K562 (cell line): ENCODE measurements around the gene DOK1.

Experiments used
- BACH1 ChIP-seq: fragments of 200-800 bp; sonication (Bioruptor generic); IDR thresholded peaks from 2 replicates; pipeline ENCODE4 v1.6.1; 2016; ENCODE audit warnings: missing genetic modification characterization, missing compliant biosample characterization
- CTCF ChIP-seq, 3 experiments: IDR thresholded peaks in 2 of 3; conservative IDR thresholded peaks in 1 of 3; 2 replicates each; pipeline ENCODE4 v1.5.1; 2011 to 2012; ENCODE audit warnings: low read length in 3 of 3, mild to moderate bottlenecking in 3 of 3, control low read depth in 2 of 3, improper control_type of control experiment in 1 of 3, inconsistent platforms in 1 of 3, low read depth in 1 of 3, mixed read lengths in 1 of 3, moderate library complexity in 1 of 3; ENCODE audit not compliant: insufficient read depth in 2 of 3
- SMC3 ChIP-seq: conservative IDR thresholded peaks from 2 replicates; pipeline ENCODE4 v1.6.1; 2011; ENCODE audit warnings: low read depth, low read length, improper control_type of control experiment; ENCODE audit not compliant: insufficient read depth
- ZC3H11A ChIP-seq: IDR thresholded peaks from 2 replicates; pipeline ENCODE4 v1.6.1; 2012; ENCODE audit warnings: low read depth, low read length, improper control_type of control experiment

GRCh38 chr2:74566076-74566753 lies 11.7 kb downstream of the DOK1 start:
- TF ChIP-seq BACH1 (no peak), CTCF (IDR thresholded peaks at IDR 0.05 in 2 of 3, conservative IDR thresholded peaks at IDR 0.05 in 1 of 3; ENCODE audit: insufficient read depth in 2 of 3, low read depth in 1 of 3, low read length in 3 of 3) (no peak), SMC3 (no peak), ZC3H11A (no peak)
